ENCODE data around the gene PRDX2.

GRCh38 chr19:12752056-12752781, 49.4 kb downstream of the PRDX2 start:
- TF ChIP-seq SUZ12 (IDR thresholded peaks at IDR 0.05; ENCODE audit: extremely low read depth, insufficient read depth, insufficient read length): no peak
- TF ChIP-seq YY1 (IDR thresholded peaks at IDR 0.05; ENCODE audit: insufficient read depth, insufficient read length): no peak

All from NT2/D1 (cell line).